Measurements from ENCODE around the gene OCIAD2. TPM values are rescaled to one million over a fixed set of nuclear protein-coding genes. Genes with fewer than 3 reads are reported as not detected.

The OCIAD2 gene
- total RNA-seq, 1 experiment from 2014 or later = 32.8 TPM

GRCh38 chr4:48944756-48945241 is 38.2 kb upstream of the OCIAD2 start:
- ChIA-PET POLR2A (no interaction called here), CTCF (interaction anchor here (0.6 kb wide), 5 partner anchors 17 to 841 kb away, joined by 3 to 10 read pairs (median 5); no protein-coding TSS in a partner anchor)
- no peaks in the 10 kb centered on the region for H3K36me3 ChIP-seq (ENCODE audit: control insufficient read depth, insufficient read depth, low read length)
- in situ Hi-C loops (cut with HindIII; ENCODE audit: low pct_unique_long_range_greater_than_20kb, low sequenced_read_pairs) = no loop called here
- H3K27ac ChIP-seq (ENCODE audit: low read length) = no peak overlapping the region
- H3K4me1 ChIP-seq (ENCODE audit: control insufficient read depth, insufficient read depth, low read length) = no peaks in the 10 kb centered on the region
- H3K27me3 ChIP-seq (ENCODE audit: control insufficient read depth, insufficient read depth, low read length) = no peaks in the 10 kb centered on the region
- H3K4me3 ChIP-seq (ENCODE audit: low read depth in 2 of 2, low read length in 2 of 2) = no peak overlapping the region
- TF ChIP-seq CTCF (IDR thresholded peaks at IDR 0.05) = peak; percentile 71
- no peak for TF ChIP-seq SIN3A (IDR thresholded peaks at IDR 0.05; ENCODE audit: borderline replicate concordance, insufficient read depth, low read depth, low read length)
- DNase-seq (ENCODE audit: low read depth, low spot score) (no peak), ATAC-seq (no peak)
- no TSS peak for BruUV-seq (replicated peaks)
- H3K9me3 ChIP-seq (ENCODE audit: control insufficient read depth, insufficient read depth, low read depth, low read length) = no peaks in the 10 kb centered on the region
- intact Hi-C loops (cut with micrococcal nuclease; ENCODE audit: unreplicated experiment) = no loop called here

DNA sequence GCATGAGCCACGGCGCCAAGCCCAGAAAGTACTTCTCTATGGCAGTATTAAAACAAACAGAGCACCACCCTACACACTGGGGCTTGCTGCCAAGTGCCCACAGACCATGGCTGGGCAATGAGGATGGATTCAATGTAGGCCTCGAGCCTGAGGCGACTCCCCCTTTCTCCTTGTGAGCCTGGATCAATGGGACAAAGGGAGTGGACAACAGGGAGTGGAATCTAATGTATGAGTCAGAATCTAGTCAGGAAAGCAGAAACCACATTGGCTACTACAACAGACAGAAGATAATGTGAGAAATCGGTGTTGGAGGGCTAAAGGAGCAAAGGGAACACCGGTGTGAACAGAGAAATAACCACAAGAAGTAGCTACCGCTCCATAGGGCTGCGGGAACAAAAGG is 37.7 kb upstream of the OCIAD2 start:
- no TSS peak for BruUV-seq (replicated peaks)
- Histone ChIP-seq H3K27ac (ENCODE audit: low read length) (no peak overlapping the region), H3K4me1 (ENCODE audit: control insufficient read depth, insufficient read depth, low read length) (no peaks in the 10 kb centered on the region), H3K27me3 (ENCODE audit: control insufficient read depth, insufficient read depth, low read length) (no peaks in the 10 kb centered on the region), H3K9me3 (ENCODE audit: control insufficient read depth, insufficient read depth, low read depth, low read length) (no peaks in the 10 kb centered on the region), H3K4me3 (ENCODE audit: low read depth in 2 of 2, low read length in 2 of 2) (no peak overlapping the region), H3K36me3 (ENCODE audit: control insufficient read depth, insufficient read depth, low read length) (no peaks in the 10 kb centered on the region)
- peak; percentile 38; the same call in 1 of the 2 replicates for ATAC-seq
- intact Hi-C loops (cut with micrococcal nuclease; ENCODE audit: unreplicated experiment) (no loop called here), in situ Hi-C loops (cut with HindIII; ENCODE audit: low pct_unique_long_range_greater_than_20kb, low sequenced_read_pairs) (no loop called here)
- DNase-seq (ENCODE audit: low read depth, low spot score) = no peak
- CTCF ChIA-PET = no interaction called here
- POLR2A ChIA-PET = no interaction called here
- TF ChIP-seq TCF7L2 (IDR thresholded peaks at IDR 0.05; ENCODE audit: low read depth, low read length) = no peak
- no peak for TF ChIP-seq CTCF (IDR thresholded peaks at IDR 0.05)
- TF ChIP-seq SIN3A (IDR thresholded peaks at IDR 0.05; ENCODE audit: borderline replicate concordance, insufficient read depth, low read depth, low read length) = no peak
- TF ChIP-seq, protein P1, sequence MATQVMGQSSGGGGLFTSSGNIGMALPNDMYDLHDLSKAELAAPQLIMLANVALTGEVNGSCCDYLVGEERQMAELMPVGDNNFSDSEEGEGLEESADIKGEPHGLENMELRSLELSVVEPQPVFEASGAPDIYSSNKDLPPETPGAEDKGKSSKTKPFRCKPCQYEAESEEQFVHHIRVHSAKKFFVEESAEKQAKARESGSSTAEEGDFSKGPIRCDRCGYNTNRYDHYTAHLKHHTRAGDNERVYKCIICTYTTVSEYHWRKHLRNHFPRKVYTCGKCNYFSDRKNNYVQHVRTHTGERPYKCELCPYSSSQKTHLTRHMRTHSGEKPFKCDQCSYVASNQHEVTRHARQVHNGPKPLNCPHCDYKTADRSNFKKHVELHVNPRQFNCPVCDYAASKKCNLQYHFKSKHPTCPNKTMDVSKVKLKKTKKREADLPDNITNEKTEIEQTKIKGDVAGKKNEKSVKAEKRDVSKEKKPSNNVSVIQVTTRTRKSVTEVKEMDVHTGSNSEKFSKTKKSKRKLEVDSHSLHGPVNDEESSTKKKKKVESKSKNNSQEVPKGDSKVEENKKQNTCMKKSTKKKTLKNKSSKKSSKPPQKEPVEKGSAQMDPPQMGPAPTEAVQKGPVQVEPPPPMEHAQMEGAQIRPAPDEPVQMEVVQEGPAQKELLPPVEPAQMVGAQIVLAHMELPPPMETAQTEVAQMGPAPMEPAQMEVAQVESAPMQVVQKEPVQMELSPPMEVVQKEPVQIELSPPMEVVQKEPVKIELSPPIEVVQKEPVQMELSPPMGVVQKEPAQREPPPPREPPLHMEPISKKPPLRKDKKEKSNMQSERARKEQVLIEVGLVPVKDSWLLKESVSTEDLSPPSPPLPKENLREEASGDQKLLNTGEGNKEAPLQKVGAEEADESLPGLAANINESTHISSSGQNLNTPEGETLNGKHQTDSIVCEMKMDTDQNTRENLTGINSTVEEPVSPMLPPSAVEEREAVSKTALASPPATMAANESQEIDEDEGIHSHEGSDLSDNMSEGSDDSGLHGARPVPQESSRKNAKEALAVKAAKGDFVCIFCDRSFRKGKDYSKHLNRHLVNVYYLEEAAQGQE (IDR thresholded peaks at IDR 0.05; ENCODE audit: insufficient read depth in 1 of 2, low read depth in 2 of 2, low read length in 1 of 2) = no peak
- TF ChIP-seq POLR2AphosphoS5 (IDR thresholded peaks at IDR 0.05; ENCODE audit: low read depth, low read length) = no peak

Measured in Panc1 (cell line).